IMR-90 (cell line): ENCODE data around the gene ADAMTS6. TPM values are rescaled to one million over a fixed set of nuclear protein-coding genes. Genes with fewer than 3 reads are reported as not detected.

Source experiments
- ATAC-seq: fragments of 200-7000 bp; cut with Tn5 transposase; 2 replicates; pipeline ENCODE4 v1.9.1; 2020; ENCODE audit warnings: low read depth, mild to moderate bottlenecking, moderate library complexity
- BruUV-seq: library from RNA; stranded (reverse); fragments of 400-500 nt; replicated peaks from 2 replicates; lab custom pipeline; 2021; lab: Mats Ljungman, UMichigan
- CTCF ChIA-PET: fragments of 300-600 bp; formaldehyde crosslinking; extraction: SDS; loops from one replicate; lab custom pipeline; 2021; ENCODE audit warnings: antibody characterized with exemption; lab: Yijun Ruan, JAX
- POLR2A ChIA-PET: fragments of 300-600 bp; sonication (Branson Sonifier 250); formaldehyde crosslinking; loops from one replicate; lab custom pipeline; 2022; ENCODE audit warnings: antibody characterized with exemption; ENCODE audit not compliant: unreplicated experiment; lab: Charles Lee
- DNase-seq: peaks from one replicate; pipeline ENCODE4 v3.0.0; 2013
- H2AFZ ChIP-seq: replicated peaks from 2 replicates; pipeline ENCODE3; 2013; ENCODE audit warnings: low read length, mild to moderate bottlenecking; ENCODE audit not compliant: poor library complexity
- H2AK5ac ChIP-seq: 2 replicates; pipeline ENCODE4 v1.6.1; 2013; ENCODE audit warnings: low read depth, low read length, inconsistent platforms
- H2AK9ac ChIP-seq: replicated peaks from 2 replicates; pipeline ENCODE3; 2013; ENCODE audit warnings: mild to moderate bottlenecking, low read depth, low read length, moderate library complexity; ENCODE audit not compliant: poor library complexity
- H2BK120ac ChIP-seq: 2 replicates; pipeline ENCODE4 v1.6.1; 2013; ENCODE audit warnings: low read depth, low read length, inconsistent platforms
- H2BK15ac ChIP-seq: 3 replicates; pipeline ENCODE4 v1.6.1; 2013; ENCODE audit warnings: low read depth, low read length, inconsistent platforms
- H2BK20ac ChIP-seq: 2 replicates; pipeline ENCODE4 v1.6.1; 2013; ENCODE audit warnings: low read depth, mild to moderate bottlenecking, inconsistent platforms, low read length, moderate library complexity
- H2BK5ac ChIP-seq: 2 replicates; pipeline ENCODE4 v1.6.1; 2013; ENCODE audit warnings: mild to moderate bottlenecking, low read depth, low read length, inconsistent platforms; ENCODE audit not compliant: poor library complexity, severe bottlenecking
- H3K14ac ChIP-seq: replicated peaks from 2 replicates; pipeline ENCODE4 v1.6.1; 2013; ENCODE audit warnings: low read depth, low read length, inconsistent platforms
- H3K18ac ChIP-seq: 2 replicates; pipeline ENCODE4 v1.6.1; 2013; ENCODE audit warnings: low read depth, low read length, control low read depth
- H3K23ac ChIP-seq: 2 replicates; pipeline ENCODE4 v1.6.1; 2013; ENCODE audit warnings: low read depth, low read length, inconsistent platforms
- H3K27ac ChIP-seq: 2 replicates; pipeline ENCODE4 v1.5.1; 2013; ENCODE audit warnings: mild to moderate bottlenecking, control low read depth, low read length; ENCODE audit not compliant: insufficient read depth
- H3K27me3 ChIP-seq: 2 replicates; pipeline ENCODE4 v1.6.1; 2013; ENCODE audit warnings: low read length; ENCODE audit not compliant: control insufficient read depth, insufficient read depth
- H3K36me3 ChIP-seq: 2 replicates; pipeline ENCODE4 v1.6.1; 2013; ENCODE audit warnings: low read length, mixed read lengths; ENCODE audit not compliant: control insufficient read depth, insufficient read depth
- H3K4ac ChIP-seq: 2 replicates; pipeline ENCODE4 v1.6.1; 2013; ENCODE audit warnings: low read depth, low read length, inconsistent platforms
- H3K4me1 ChIP-seq: 2 replicates; pipeline ENCODE4 v1.6.1; 2013; ENCODE audit warnings: low read length, mixed read lengths; ENCODE audit not compliant: control insufficient read depth, insufficient read depth
- H3K4me2 ChIP-seq: 2 replicates; pipeline ENCODE4 v1.6.1; 2013; ENCODE audit warnings: low read depth, mild to moderate bottlenecking, control low read depth, low read length, moderate library complexity
- H3K4me3 ChIP-seq: 2 replicates; pipeline ENCODE4 v1.5.1; 2013; ENCODE audit warnings: low read depth, mild to moderate bottlenecking, control low read depth, low read length, moderate library complexity; ENCODE audit not compliant: insufficient read depth
- H3K56ac ChIP-seq: 2 replicates; pipeline ENCODE4 v1.6.1; 2013; ENCODE audit warnings: low read length, inconsistent platforms; ENCODE audit not compliant: insufficient read depth; ENCODE audit errors: extremely low read depth
- H3K79me1 ChIP-seq, 2 experiments: 2 replicates each; pipeline ENCODE4 v1.6.1; 2013; ENCODE audit warnings: low read length in 2 of 2, inconsistent platforms in 1 of 2, low read depth in 1 of 2
- H3K9ac ChIP-seq: 2 replicates; pipeline ENCODE4 v1.6.1; 2013; ENCODE audit warnings: low read depth, low read length, control low read depth
- H3K9me1 ChIP-seq: 2 replicates; pipeline ENCODE4 v1.6.1; 2013; ENCODE audit warnings: low read length, inconsistent platforms; ENCODE audit not compliant: insufficient read depth
- H3K9me3 ChIP-seq: 2 replicates; pipeline ENCODE4 v1.6.1; 2013; ENCODE audit warnings: low read length; ENCODE audit not compliant: control insufficient read depth, insufficient read depth
- H4K20me1 ChIP-seq: 2 replicates; pipeline ENCODE4 v1.6.1; 2013; ENCODE audit warnings: low read length, inconsistent platforms; ENCODE audit not compliant: insufficient read depth
- H4K5ac ChIP-seq: 2 replicates; pipeline ENCODE4 v1.6.1; 2013; ENCODE audit warnings: mild to moderate bottlenecking, low read depth, low read length, control low read depth
- H4K8ac ChIP-seq, 2 experiments: 2 replicates each; pipeline ENCODE4 v1.6.1; 2013; ENCODE audit warnings: low read depth in 2 of 2, low read length in 2 of 2, control low read depth in 1 of 2, inconsistent platforms in 1 of 2
- H4K91ac ChIP-seq: 2 replicates; pipeline ENCODE4 v1.6.1; 2013; ENCODE audit warnings: low read depth, low read length, inconsistent platforms; ENCODE audit not compliant: insufficient read depth
- CEBPB ChIP-seq: IDR thresholded peaks from 2 replicates; pipeline ENCODE4 v1.6.1; 2012; ENCODE audit warnings: low read depth, low read length, improper control_type of control experiment
- CTCF ChIP-seq: conservative IDR thresholded peaks from 2 replicates; pipeline ENCODE4 v1.5.1; 2012; ENCODE audit warnings: mild to moderate bottlenecking, low read depth, low read length, improper control_type of control experiment
- MXI1 ChIP-seq: IDR thresholded peaks from 2 replicates; pipeline ENCODE4 v1.6.1; 2012; ENCODE audit warnings: low read depth, mild to moderate bottlenecking, low read length, moderate library complexity, borderline replicate concordance
- RAD21 ChIP-seq: IDR thresholded peaks from 2 replicates; pipeline ENCODE4 v1.6.1; 2012; ENCODE audit warnings: low read length, improper control_type of control experiment
- RCOR1 ChIP-seq: IDR thresholded peaks from 2 replicates; pipeline ENCODE4 v1.6.1; 2012; ENCODE audit warnings: mild to moderate bottlenecking, low read length, improper control_type of control experiment; ENCODE audit not compliant: insufficient replicate concordance
- RFX5 ChIP-seq: IDR thresholded peaks from 2 replicates; pipeline ENCODE4 v1.8.0; 2012; ENCODE audit warnings: low read depth, mild to moderate bottlenecking, low read length, moderate library complexity
- WGBS, 2 experiments: methylation state at CpG; one replicate each; pipeline versions ENCODE4 v1.1.5 to v1.1.7; 2013; ENCODE audit warnings: missing lambda C conversion rate in 2 of 2; ENCODE audit not compliant: insufficient read length in 1 of 2; ENCODE audit errors: extremely low coverage in 2 of 2; 5-methylcytosine and 5-hydroxymethylcytosine counted together
- dilution Hi-C: fragments of 300-500 bp; cut with HindIII; formaldehyde crosslinking; loops from one replicate; pipeline ENCODE4 v1.14.3; 2018; ENCODE audit warnings: low sequenced_read_pairs; ENCODE audit not compliant: unreplicated experiment
- in situ Hi-C: fragments of 300-500 bp; cut with MboI; formaldehyde crosslinking; loops from 3 replicates; pipeline ENCODE4 v1.14.3; 2019; ENCODE audit warnings: low sequenced_read_pairs, inconsistent platforms, mixed read lengths
- intact Hi-C: fragments of 100-400 bp; cut with micrococcal nuclease; formaldehyde crosslinking; loops from 2 replicates; pipeline ENCODE4 v1.10.0; 2022
- polyA plus RNA-seq, 3 experiments: library from polyadenylated mRNA; depleted of rRNA; stranded (reverse); fragments of >200 nt; gene quantifications; 2 replicates each; pipeline ENCODE4 v1.2.3, GENCODE V29; 2012; ENCODE audit warnings: low replicate concordance in 1 of 3
- total RNA-seq: library from RNA; depleted of rRNA; stranded (reverse); fragments of >200 nt; gene quantifications from 2 replicates; pipeline ENCODE4 v1.2.3, GENCODE V29; 2012
- TF ChIP-seq, protein P1 (sequence below): fragments of 150-350 bp; IDR thresholded peaks from 2 replicates; pipeline ENCODE4 v1.6.1; 2016; ENCODE audit warnings: low read depth, mild to moderate bottlenecking, low read length, moderate library complexity, borderline replicate concordance

ADAMTS6 gene
- total and polyA plus RNA-seq, 2 of the 4 experiments (the other 2 are of a cell fraction) = 23.9 to 173 TPM

DNA sequence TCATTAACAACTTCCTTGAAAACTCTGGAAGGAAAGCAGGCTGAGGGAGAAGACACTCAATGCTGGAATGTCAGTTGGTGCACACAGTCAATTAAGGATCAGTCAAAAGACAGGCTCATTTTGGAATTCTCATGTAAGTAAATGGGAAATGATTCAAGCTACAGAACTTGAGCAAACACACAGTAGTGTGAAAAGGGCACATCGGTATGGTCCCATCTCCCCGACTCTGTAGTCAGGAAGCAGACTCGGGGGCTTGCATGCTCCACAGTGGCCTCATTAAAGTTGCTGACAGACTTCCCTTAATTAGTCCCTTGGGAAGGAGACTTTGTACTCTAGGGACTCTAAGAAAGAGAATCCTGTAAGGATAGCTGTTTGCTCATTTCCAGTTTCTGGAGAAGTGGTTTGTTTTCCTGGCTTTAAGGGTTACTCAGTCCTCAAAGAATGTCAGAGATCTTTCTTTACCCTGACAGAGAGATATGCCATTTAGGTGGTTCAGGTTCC, 339.2 kb downstream of the ADAMTS6 start (continued):
- TF ChIP-seq CTCF (no peak), RFX5 (no peak)

GRCh38 chr5:65142016-65142415, 339.7 kb downstream of the ADAMTS6 start:
- H3K9me1 ChIP-seq = peaks cover 9% of the 10 kb centered on the region; the same call in 1 of the 2 replicates
- peak overlapping the region; percentile 47 for H3K27ac ChIP-seq
- DNase-seq (no peak), ATAC-seq (no peak)
- H4K8ac ChIP-seq = peak overlapping the region in 1 of 2 experiments; percentile 62; a peak in 3 of 4 replicates
- H3K56ac ChIP-seq = no peak overlapping the region; the same call in 1 of the 2 replicates
- no peak overlapping the region; the same call in 2 of the 3 replicates for H2BK15ac ChIP-seq
- H3K4me2 ChIP-seq = no peak overlapping the region
- in situ Hi-C loops = no loop called here
- no peak overlapping the region for H3K4ac ChIP-seq
- H2BK120ac ChIP-seq = peak overlapping the region; percentile 72
- BruUV-seq = no TSS peak
- H3K4me1 ChIP-seq = peaks cover 18% of the 10 kb centered on the region
- intact Hi-C loops = loop anchor here (5.0 kb wide), 1 partner anchor 340 kb away; the partner anchor contains the start of gene ADAMTS6
- H3K9ac ChIP-seq = no peak overlapping the region; the same call in 1 of the 2 replicates
- dilution Hi-C loops = no loop called here
- H2BK20ac ChIP-seq = peak overlapping the region; percentile 80; the same call in 1 of the 2 replicates
- peak overlapping the region; percentile 85; the same call in 1 of the 2 replicates for H4K5ac ChIP-seq
- no peak overlapping the region for H2AK5ac ChIP-seq
- H3K36me3 ChIP-seq = no peaks in the 10 kb centered on the region
- ChIA-PET POLR2A (interaction anchor here (1.5 kb wide), 1 partner anchor 15 kb away, joined by 5 read pairs; no protein-coding TSS in a partner anchor), CTCF (no interaction called here)
- H3K4me3 ChIP-seq = no peak overlapping the region
- H2AK9ac ChIP-seq = no peak overlapping the region
- WGBS, 2 experiments = no CpG with 5 or more reads among the region's 2 CpGs
- H4K20me1 ChIP-seq = no peaks in the 10 kb centered on the region
- H3K79me1 ChIP-seq = peaks cover 0 to 15% of the 10 kb centered on the region in 2 experiments; a peak in 2 of 4 replicates
- H4K91ac ChIP-seq = peak overlapping the region; percentile 74
- H3K14ac ChIP-seq = peak overlapping the region; percentile 77; the same call in 1 of the 2 replicates
- peak overlapping the region; percentile 96 for H2BK5ac ChIP-seq
- no peaks in the 10 kb centered on the region for H3K27me3 ChIP-seq
- peak overlapping the region; percentile 89; the same call in 1 of the 2 replicates for H3K18ac ChIP-seq
- peak overlapping the region; percentile 49; the same call in 1 of the 2 replicates for H3K23ac ChIP-seq
- no peaks in the 10 kb centered on the region for H3K9me3 ChIP-seq
- no peak overlapping the region for H2AFZ ChIP-seq
- TF ChIP-seq RCOR1 (no peak), RAD21 (no peak), CEBPB (no peak), RFX5 (no peak), MXI1 (no peak)
- TF ChIP-seq, protein P1, sequence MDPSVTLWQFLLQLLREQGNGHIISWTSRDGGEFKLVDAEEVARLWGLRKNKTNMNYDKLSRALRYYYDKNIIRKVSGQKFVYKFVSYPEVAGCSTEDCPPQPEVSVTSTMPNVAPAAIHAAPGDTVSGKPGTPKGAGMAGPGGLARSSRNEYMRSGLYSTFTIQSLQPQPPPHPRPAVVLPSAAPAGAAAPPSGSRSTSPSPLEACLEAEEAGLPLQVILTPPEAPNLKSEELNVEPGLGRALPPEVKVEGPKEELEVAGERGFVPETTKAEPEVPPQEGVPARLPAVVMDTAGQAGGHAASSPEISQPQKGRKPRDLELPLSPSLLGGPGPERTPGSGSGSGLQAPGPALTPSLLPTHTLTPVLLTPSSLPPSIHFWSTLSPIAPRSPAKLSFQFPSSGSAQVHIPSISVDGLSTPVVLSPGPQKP = no peak
